WTC11 (cell line): ENCODE data around the gene ISLR.

Experiments
- ARID4B ChIP-seq: sonication (generic); formaldehyde crosslinking; IDR thresholded peaks from 2 replicates; pipeline ENCODE4 v1.8.0; 2023; ENCODE audit warnings: missing genetic modification reagents, mild to moderate bottlenecking, borderline replicate concordance
- ATF1 ChIP-seq: sonication (generic); formaldehyde crosslinking; IDR thresholded peaks from 2 replicates; pipeline ENCODE4 v1.8.1; 2023; ENCODE audit warnings: mild to moderate bottlenecking, moderate library complexity, missing genetic modification reagents
- ATF2 ChIP-seq: sonication (generic); formaldehyde crosslinking; IDR thresholded peaks from 2 replicates; pipeline ENCODE4 v1.8.1; 2022; ENCODE audit warnings: low read depth, missing genetic modification reagents, borderline replicate concordance
- CREB1 ChIP-seq: sonication (generic); formaldehyde crosslinking; IDR thresholded peaks from 2 replicates; pipeline ENCODE4 v1.8.0; 2023; ENCODE audit warnings: mild to moderate bottlenecking, missing genetic modification reagents
- CTCF ChIP-seq: fragments of 200-600 bp; IDR thresholded peaks from 2 replicates; pipeline ENCODE4 v1.8.0; 2022; ENCODE audit warnings: antibody characterized with exemption
- ESRRA ChIP-seq: sonication (generic); formaldehyde crosslinking; IDR thresholded peaks from 2 replicates; pipeline ENCODE4 v1.8.1; 2022; ENCODE audit warnings: mild to moderate bottlenecking, missing genetic modification reagents, borderline replicate concordance
- IRF2 ChIP-seq: sonication (generic); formaldehyde crosslinking; IDR thresholded peaks from 2 replicates; pipeline ENCODE4 v1.8.0; 2022; ENCODE audit warnings: low read depth, missing genetic modification reagents, borderline replicate concordance
- MYBL2 ChIP-seq: sonication (generic); formaldehyde crosslinking; IDR thresholded peaks from 2 replicates; pipeline ENCODE4 v1.8.1; 2023; ENCODE audit warnings: mild to moderate bottlenecking, moderate library complexity, missing genetic modification reagents
- TEAD1 ChIP-seq: sonication (generic); formaldehyde crosslinking; IDR thresholded peaks from 2 replicates; pipeline ENCODE4 v1.8.0; 2022; ENCODE audit warnings: mild to moderate bottlenecking, missing genetic modification reagents
- USF2 ChIP-seq: sonication (generic); formaldehyde crosslinking; IDR thresholded peaks from 2 replicates; pipeline ENCODE4 v1.8.1; 2023; ENCODE audit warnings: mild to moderate bottlenecking, missing genetic modification reagents, moderate library complexity
- ZNF138 ChIP-seq: sonication (generic); formaldehyde crosslinking; conservative IDR thresholded peaks from 2 replicates; pipeline ENCODE4 v1.8.1; 2022; ENCODE audit warnings: mild to moderate bottlenecking, moderate library complexity, missing genetic modification reagents
- ZNF512 ChIP-seq: sonication (generic); formaldehyde crosslinking; IDR thresholded peaks from 2 replicates; pipeline ENCODE4 v1.8.1; 2022; ENCODE audit warnings: missing genetic modification reagents, borderline replicate concordance

- no peak for TF ChIP-seq ATF1 (CRISPR knock-in tag)
- TF ChIP-seq ARID4B = no peak
- TF ChIP-seq CTCF = no peak
- TF ChIP-seq IRF2 (CRISPR knock-in tag) = no peak
- TF ChIP-seq ESRRA (CRISPR knock-in tag) = no peak
- TF ChIP-seq USF2 (CRISPR knock-in tag) = no peak
- TF ChIP-seq CREB1 (CRISPR knock-in tag) = no peak
- TF ChIP-seq TEAD1 (CRISPR knock-in tag) = no peak
- TF ChIP-seq ATF2 (CRISPR knock-in tag) = no peak
- TF ChIP-seq ZNF138 = no peak
- no peak for TF ChIP-seq MYBL2 (CRISPR knock-in tag)
- TF ChIP-seq ZNF512 (CRISPR knock-in tag) = no peak
Measured at GRCh38 chr15:74157868-74158827, 15.4 kb upstream of the ISLR start.
